GM19324 (cell line): ENCODE results near the gene MRNIP.
"Not testable (repeated sequence)": the region's sequence is repeated elsewhere in the genome, so short reads cannot be mapped to it uniquely, and the experiment has no call there.

Experiments used
- ATAC-seq: cut with Tn5 transposase; IDR thresholded peaks from one replicate; pipeline ENCODE4 v1.9.1; 2021; ENCODE audit warnings: mild to moderate bottlenecking, moderate library complexity; ENCODE audit not compliant: unreplicated experiment, low FRiP score

Gene MRNIP

DNA sequence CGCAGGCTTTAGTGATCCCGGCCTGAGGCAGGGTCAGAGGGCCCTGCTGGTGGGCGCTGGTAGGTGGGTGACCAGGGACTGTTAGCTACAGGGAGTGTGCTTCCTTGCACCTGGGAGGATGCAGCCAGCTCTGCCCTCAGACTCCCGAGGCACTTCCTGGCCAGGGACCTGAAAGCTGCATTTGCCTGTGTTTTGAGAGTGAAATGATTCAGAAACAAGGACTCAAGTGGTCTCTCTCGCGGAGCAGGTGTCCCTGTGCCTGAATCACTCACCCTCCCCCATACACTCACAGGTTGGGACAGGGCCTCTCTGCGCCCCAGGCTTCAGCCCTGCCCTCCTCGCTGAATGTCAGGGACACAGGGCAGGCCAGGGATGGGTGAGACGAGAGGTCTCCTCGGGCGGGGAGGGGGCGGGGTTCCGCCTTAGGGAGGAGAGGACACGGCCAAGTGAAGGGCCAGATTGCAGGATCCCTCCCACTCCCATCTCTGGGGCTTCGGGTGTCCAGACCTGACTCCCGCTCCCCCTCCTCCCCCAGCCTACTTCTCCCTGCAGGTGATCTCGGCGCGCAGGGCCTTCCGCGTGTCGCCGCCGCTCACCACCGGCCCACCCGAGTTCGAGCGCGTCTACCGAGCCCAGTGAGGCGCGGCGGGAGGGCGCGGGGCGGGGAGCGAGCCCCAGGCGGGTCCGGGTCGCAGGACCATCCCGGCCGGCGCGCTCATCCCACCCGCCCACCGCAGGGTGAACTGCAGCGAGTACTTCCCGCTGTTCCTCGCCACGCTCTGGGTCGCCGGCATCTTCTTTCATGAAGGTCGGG is 63.4 kb downstream of the MRNIP start:
- ATAC-seq, result no peak

GRCh38 chr5:179794575-179794974 is 64.0 kb downstream of the MRNIP start:
- no peak for ATAC-seq

- ATAC-seq, result no peak
Measured at GRCh38 chr5:179794171-179794570, 64.4 kb downstream of the MRNIP start.

GRCh38 chr5:179793468-179794139 is 65.0 kb downstream of the MRNIP start, which contains the start of gene LTC4S:
Gene LTC4S (plus strand): TSS chr5:179793986. CDS start chr5:179794081, 95 bp downstream.
- ATAC-seq, result no peak

- no peak for ATAC-seq
Measured at GRCh38 chr5:179792612-179793467, 65.8 kb downstream of the MRNIP start.

GRCh38 chr5:179791881-179792611 is 66.6 kb downstream of the MRNIP start:
- ATAC-seq, result no peak

- ATAC-seq, result not testable (repeated sequence)
Measured at GRCh38 chr5:179789278-179789677, 69.3 kb downstream of the MRNIP start.

GRCh38 chr5:179788193-179788854 is 70.3 kb downstream of the MRNIP start:
- no peak for ATAC-seq
